ENCODE measurements around the gene SPON1.
"Not testable (repeated sequence)": the region's sequence is repeated elsewhere in the genome, so short reads cannot be mapped to it uniquely, and the experiment has no call there.

Gene SPON1

GRCh38 chr11:14270690-14271542 lies 308.4 kb downstream of the SPON1 start:
- H3K79me2 ChIP-seq (ENCODE audit: insufficient read depth, low read length), result no peaks in the 10 kb centered on the region
- H3K4me2 ChIP-seq (ENCODE audit: insufficient read depth, low read length), result peak overlapping the region; percentile 53
- no peaks in the 10 kb centered on the region for H3K9me3 ChIP-seq (ENCODE audit: insufficient read depth, low read length, severe bottlenecking)
- TF ChIP-seq EZH2 (IDR thresholded peaks at IDR 0.05; ENCODE audit: borderline replicate concordance, low read depth, low read length, severe bottlenecking) (no peak), CTCF (IDR thresholded peaks at IDR 0.05; ENCODE audit: borderline replicate concordance, extremely low read depth, low read length, poor library complexity, severe bottlenecking) (no peak)
- no peaks in the 10 kb centered on the region for H4K20me1 ChIP-seq (ENCODE audit: insufficient read depth, low read length)
- 0 out of 4 replicates have a peak overlapping the region, but pooled peaks of 1 of the 2 experiments have one; percentile 10 for H3K4me3 ChIP-seq (ENCODE audit: low read depth in 1 of 2, low read length in 2 of 2)
- peaks cover 20% of the 10 kb centered on the region; the same call in 1 of the 2 replicates for H3K36me3 ChIP-seq (ENCODE audit: insufficient read depth, low read length)
- H2AFZ ChIP-seq (ENCODE audit: low read depth, low read length), result no peak overlapping the region
- no peak overlapping the region for H3K9ac ChIP-seq (ENCODE audit: low read depth, low read length)
- no peaks in the 10 kb centered on the region for H3K27me3 ChIP-seq (ENCODE audit: insufficient read depth, low read length, poor library complexity)
- peak; percentile 61 for DNase-seq
- peak overlapping the region; percentile 68 for H3K27ac ChIP-seq (ENCODE audit: low read length)
- ATAC-seq (ENCODE audit: insufficient read depth, low read depth), result peak; percentile 88
- peaks cover 40% of the 10 kb centered on the region for H3K4me1 ChIP-seq (ENCODE audit: insufficient read depth, low read length)

GRCh38 chr11:14273895-14274294 lies 311.4 kb downstream of the SPON1 start:
- peaks cover 22% of the 10 kb centered on the region; the same call in 1 of the 2 replicates for H3K36me3 ChIP-seq (ENCODE audit: insufficient read depth, low read length)
- no peaks in the 10 kb centered on the region for H3K79me2 ChIP-seq (ENCODE audit: insufficient read depth, low read length)
- no peak for DNase-seq
- H3K9ac ChIP-seq (ENCODE audit: low read depth, low read length), result no peak overlapping the region
- no peak for ATAC-seq (ENCODE audit: insufficient read depth, low read depth)
- H3K4me3 ChIP-seq (ENCODE audit: low read depth in 1 of 2, low read length in 2 of 2), result no peak overlapping the region
- H3K27ac ChIP-seq (ENCODE audit: low read length), result no peak overlapping the region
- TF ChIP-seq EZH2 (IDR thresholded peaks at IDR 0.05; ENCODE audit: borderline replicate concordance, low read depth, low read length, severe bottlenecking) (no peak), CTCF (IDR thresholded peaks at IDR 0.05; ENCODE audit: borderline replicate concordance, extremely low read depth, low read length, poor library complexity, severe bottlenecking) (no peak)
- H3K4me2 ChIP-seq (ENCODE audit: insufficient read depth, low read length), result no peak overlapping the region
- H3K4me1 ChIP-seq (ENCODE audit: insufficient read depth, low read length), result peaks cover 40% of the 10 kb centered on the region
- no peaks in the 10 kb centered on the region for H3K27me3 ChIP-seq (ENCODE audit: insufficient read depth, low read length, poor library complexity)
- no peaks in the 10 kb centered on the region for H3K9me3 ChIP-seq (ENCODE audit: insufficient read depth, low read length, severe bottlenecking)
- no peak overlapping the region for H2AFZ ChIP-seq (ENCODE audit: low read depth, low read length)
- H4K20me1 ChIP-seq (ENCODE audit: insufficient read depth, low read length), result no peaks in the 10 kb centered on the region

GRCh38 chr11:14275076-14275475 lies 312.6 kb downstream of the SPON1 start:
- H3K9me3 ChIP-seq (ENCODE audit: insufficient read depth, low read length, severe bottlenecking), result no peaks in the 10 kb centered on the region
- TF ChIP-seq CTCF (IDR thresholded peaks at IDR 0.05; ENCODE audit: borderline replicate concordance, extremely low read depth, low read length, poor library complexity, severe bottlenecking), result no peak
- TF ChIP-seq EZH2 (IDR thresholded peaks at IDR 0.05; ENCODE audit: borderline replicate concordance, low read depth, low read length, severe bottlenecking), result no peak
- H3K79me2 ChIP-seq (ENCODE audit: insufficient read depth, low read length), result no peaks in the 10 kb centered on the region
- no peaks in the 10 kb centered on the region for H4K20me1 ChIP-seq (ENCODE audit: insufficient read depth, low read length)
- H3K4me1 ChIP-seq (ENCODE audit: insufficient read depth, low read length), result peaks cover 36% of the 10 kb centered on the region
- ATAC-seq (ENCODE audit: insufficient read depth, low read depth), result no peak
- no peak overlapping the region for H3K4me2 ChIP-seq (ENCODE audit: insufficient read depth, low read length)
- no peak overlapping the region for H3K9ac ChIP-seq (ENCODE audit: low read depth, low read length)
- H3K36me3 ChIP-seq (ENCODE audit: insufficient read depth, low read length), result peaks cover 31% of the 10 kb centered on the region; the same call in 1 of the 2 replicates
- H3K4me3 ChIP-seq (ENCODE audit: low read depth in 1 of 2, low read length in 2 of 2), result no peak overlapping the region
- no peak for DNase-seq
- H3K27me3 ChIP-seq (ENCODE audit: insufficient read depth, low read length, poor library complexity), result no peaks in the 10 kb centered on the region
- no peak overlapping the region for H2AFZ ChIP-seq (ENCODE audit: low read depth, low read length)
- H3K27ac ChIP-seq (ENCODE audit: low read length), result no peak overlapping the region

- not testable (repeated sequence) for H2AFZ ChIP-seq (ENCODE audit: low read depth, low read length); ATAC-seq (ENCODE audit: insufficient read depth, low read depth); H3K9me3 ChIP-seq (ENCODE audit: insufficient read depth, low read length, severe bottlenecking); H4K20me1 ChIP-seq (ENCODE audit: insufficient read depth, low read length); H3K79me2 ChIP-seq (ENCODE audit: insufficient read depth, low read length); H3K9ac ChIP-seq (ENCODE audit: low read depth, low read length); H3K4me3 ChIP-seq (ENCODE audit: low read depth in 1 of 2, low read length in 2 of 2); H3K27me3 ChIP-seq (ENCODE audit: insufficient read depth, low read length, poor library complexity); H3K27ac ChIP-seq (ENCODE audit: low read length); H3K4me1 ChIP-seq (ENCODE audit: insufficient read depth, low read length); DNase-seq; H3K4me2 ChIP-seq (ENCODE audit: insufficient read depth, low read length)
- H3K36me3 ChIP-seq (ENCODE audit: insufficient read depth, low read length), result peaks cover 27% of the 10 kb centered on the region; the same call in 1 of the 2 replicates
Observed at GRCh38 chr11:14278869-14279268, 316.3 kb downstream of the SPON1 start.
